GM12864 (cell line): ENCODE data around the gene ABHD17C.
"Not testable (repeated sequence)": the region's sequence is repeated elsewhere in the genome, so short reads cannot be mapped to it uniquely, and the experiment has no call there.

ENCODE experiments used
- DNase-seq: peaks from one replicate; pipeline ENCODE4 v3.0.0-alpha.2; 2011; ENCODE audit warnings: low read depth
- H3K4me3 ChIP-seq: 2 replicates; pipeline ENCODE4 v1.5.1; 2011; ENCODE audit warnings: mild to moderate bottlenecking, low read depth, low read length, control low read depth
- CTCF ChIP-seq: IDR thresholded peaks from 2 replicates; pipeline ENCODE4 v1.5.1; 2011; ENCODE audit warnings: low read depth, mild to moderate bottlenecking, moderate library complexity, low read length, control low read depth, inconsistent platforms; ENCODE audit errors: missing control alignments

ABHD17C gene

GRCh38 chr15:80695099-80695910 lies at the start of gene ABHD17C:
TSS of gene ABHD17C (plus strand) at chr15:80695310. CDS start at chr15:80695430, 120 bp downstream.
- TF ChIP-seq CTCF, result no peak
- peak within 1 kb of the TSS; percentile 71 for H3K4me3 ChIP-seq
- no peak for DNase-seq

GRCh38 chr15:80645494-80646065 lies 49.5 kb upstream of the ABHD17C start:
- no peak overlapping the region for H3K4me3 ChIP-seq
- TF ChIP-seq CTCF, result no peak
- no peak for DNase-seq

- not testable (repeated sequence) for DNase-seq, H3K4me3 ChIP-seq
These were observed 47.7 kb upstream of the ABHD17C start for GRCh38 chr15:80647424-80647823.

- DNase-seq, result no peak
- no peak for TF ChIP-seq CTCF
- H3K4me3 ChIP-seq, result no peak overlapping the region
These were observed 40.8 kb upstream of the ABHD17C start for GRCh38 chr15:80654299-80654698.

GRCh38 chr15:80659375-80659774 lies 35.7 kb upstream of the ABHD17C start:
- no peak for TF ChIP-seq CTCF
- no peak overlapping the region for H3K4me3 ChIP-seq
- DNase-seq, result no peak

GRCh38 chr15:80660119-80660518 lies 35.0 kb upstream of the ABHD17C start:
- no peak overlapping the region for H3K4me3 ChIP-seq
- TF ChIP-seq CTCF, result no peak
- no peak for DNase-seq

GRCh38 chr15:80662129-80662528 lies 33.0 kb upstream of the ABHD17C start:
- H3K4me3 ChIP-seq, result no peak overlapping the region
- no peak for TF ChIP-seq CTCF
- no peak for DNase-seq
